ENCODE data around the gene ZNF577. TPM values are rescaled to one million over a fixed set of nuclear protein-coding genes. Genes with fewer than 3 reads are reported as not detected.

Gene ZNF577
- total and polyA plus RNA-seq, 2 experiments from 2014 or later: 7.4 to 16.3 TPM

- H3K9me3 ChIP-seq (ENCODE audit: low read depth): peaks cover 33% of the 10 kb centered on the region
These were observed 5.2 kb downstream of the ZNF577 start for GRCh38 chr19:51882518-51882917.

GRCh38 chr19:51873097-51873496 lies 14.7 kb downstream of the ZNF577 start:
- no peak for TF ChIP-seq EZH2phosphoT487 (IDR thresholded peaks at IDR 0.05; ENCODE audit: low read depth, severe bottlenecking, unreplicated experiment)
- TF ChIP-seq CTCF (IDR thresholded peaks at IDR 0.05; ENCODE audit: poor library complexity): no peak
- TF ChIP-seq EZH2 (IDR thresholded peaks at IDR 0.05; ENCODE audit: borderline replicate concordance): no peak
- H3K79me2 ChIP-seq: no peaks in the 10 kb centered on the region
- 97% methylated on average over 4 of the region's 4 CpGs for WGBS (ENCODE audit: low lambda C conversion rate, missing lambda C conversion rate)
- no peak overlapping the region for H2AFZ ChIP-seq
- no peaks in the 10 kb centered on the region for H3K4me1 ChIP-seq (ENCODE audit: insufficient read depth)
- peaks cover 51% of the 10 kb centered on the region for H3K9me3 ChIP-seq (ENCODE audit: low read depth)
- H3K9me2 ChIP-seq (replicated peaks; ENCODE audit: insufficient read depth): no peaks in the 10 kb centered on the region
- peaks cover 11% of the 10 kb centered on the region for H3K36me3 ChIP-seq (replicated peaks; ENCODE audit: insufficient read depth, low read depth)
- H4K20me1 ChIP-seq (ENCODE audit: insufficient read depth, poor library complexity, severe bottlenecking): no peaks in the 10 kb centered on the region
- no peak overlapping the region for H3K27ac ChIP-seq
- no peaks in the 10 kb centered on the region for H3K27me3 ChIP-seq
- no peak overlapping the region for H3K4me2 ChIP-seq
- no peak for DNase-seq (ENCODE audit: low spot score)
- H3K4me3 ChIP-seq: no peak overlapping the region

More at GRCh38 chr19:51882518-51882917, 5.2 kb downstream of the ZNF577 start:
- H3K4me3 ChIP-seq: no peak overlapping the region
- H3K4me1 ChIP-seq (ENCODE audit: insufficient read depth): no peaks in the 10 kb centered on the region
- H3K27ac ChIP-seq: no peak overlapping the region
- H3K4me2 ChIP-seq: no peak overlapping the region
- H3K27me3 ChIP-seq: no peaks in the 10 kb centered on the region
- H4K20me1 ChIP-seq (ENCODE audit: insufficient read depth, poor library complexity, severe bottlenecking): no peaks in the 10 kb centered on the region
- peaks cover 16% of the 10 kb centered on the region for H3K36me3 ChIP-seq (replicated peaks; ENCODE audit: insufficient read depth, low read depth)
- TF ChIP-seq EZH2phosphoT487 (IDR thresholded peaks at IDR 0.05; ENCODE audit: low read depth, severe bottlenecking, unreplicated experiment) (no peak), CTCF (IDR thresholded peaks at IDR 0.05; ENCODE audit: poor library complexity) (no peak), EZH2 (IDR thresholded peaks at IDR 0.05; ENCODE audit: borderline replicate concordance) (no peak)
- no peak for DNase-seq (ENCODE audit: low spot score)
- no peaks in the 10 kb centered on the region for H3K9me2 ChIP-seq (replicated peaks; ENCODE audit: insufficient read depth)
- no peaks in the 10 kb centered on the region for H3K79me2 ChIP-seq
- H2AFZ ChIP-seq: no peak overlapping the region
- WGBS (ENCODE audit: low lambda C conversion rate, missing lambda C conversion rate): 100% methylated on average over 3 of the region's 3 CpGs

GRCh38 chr19:51861870-51862622 lies 25.7 kb downstream of the ZNF577 start:
- H3K4me1 ChIP-seq (ENCODE audit: insufficient read depth): no peaks in the 10 kb centered on the region
- no peak overlapping the region for H3K4me3 ChIP-seq
- no peak overlapping the region for H2AFZ ChIP-seq
- no peaks in the 10 kb centered on the region for H3K79me2 ChIP-seq
- no peak overlapping the region for H3K27ac ChIP-seq
- H3K9me2 ChIP-seq (replicated peaks; ENCODE audit: insufficient read depth): no peaks in the 10 kb centered on the region
- no peaks in the 10 kb centered on the region for H3K27me3 ChIP-seq
- no peaks in the 10 kb centered on the region for H4K20me1 ChIP-seq (ENCODE audit: insufficient read depth, poor library complexity, severe bottlenecking)
- no peak for TF ChIP-seq CTCF (IDR thresholded peaks at IDR 0.05; ENCODE audit: poor library complexity)
- TF ChIP-seq EZH2 (IDR thresholded peaks at IDR 0.05; ENCODE audit: borderline replicate concordance): no peak
- TF ChIP-seq EZH2phosphoT487 (IDR thresholded peaks at IDR 0.05; ENCODE audit: low read depth, severe bottlenecking, unreplicated experiment): no peak
- no peak overlapping the region for H3K4me2 ChIP-seq
- peaks cover 64% of the 10 kb centered on the region for H3K9me3 ChIP-seq (ENCODE audit: low read depth)
- no peak for DNase-seq (ENCODE audit: low spot score)
- H3K36me3 ChIP-seq (replicated peaks; ENCODE audit: insufficient read depth, low read depth): no peaks in the 10 kb centered on the region
- 92% methylated on average over 2 of the region's 2 CpGs for WGBS (ENCODE audit: low lambda C conversion rate, missing lambda C conversion rate)
